C1 segment of cervical spinal cord (tissue), 14 donors: ENCODE measurements around the gene SSBP3.

Experiments
- DNase-seq, 14 donors: peaks; one replicate each; lab custom pipeline; 2025; lab: John Stamatoyannopoulos, UW

The SSBP3 gene

GRCh38 chr1:54180701-54181360 lies 225.4 kb downstream of the SSBP3 start:
- DNase-seq = no peak

GRCh38 chr1:54178296-54179070 lies 227.7 kb downstream of the SSBP3 start:
- no peak for DNase-seq

- DNase-seq = no peak
These were observed 228.5 kb downstream of the SSBP3 start for GRCh38 chr1:54177726-54178125.

- DNase-seq = no peak
These were observed 229.4 kb downstream of the SSBP3 start for GRCh38 chr1:54176621-54177327.
